HFFc6 (cell line): Measurements from ENCODE around the gene CCDC33. TPM values are rescaled to one million over a fixed set of nuclear protein-coding genes. Genes with fewer than 3 reads are reported as not detected.

Experiments used
- DNase-seq: peaks from one replicate; pipeline ENCODE4 v3.0.0-alpha.2; 2018
- H3K27ac Mint-ChIP-seq: 2 replicates; pipeline ENCODE4 v1.8.0; 2020; ENCODE audit warnings: mild to moderate bottlenecking, mixed read lengths
- H3K27me3 Mint-ChIP-seq: 2 replicates; pipeline ENCODE4 v1.8.0; 2021; ENCODE audit warnings: mild to moderate bottlenecking, moderate library complexity, mixed read lengths; ENCODE audit not compliant: insufficient read depth
- H3K36me3 Mint-ChIP-seq: 2 replicates; pipeline ENCODE4 v1.8.0; 2021; ENCODE audit warnings: low read depth, mixed read lengths
- H3K4me1 Mint-ChIP-seq: 2 replicates; pipeline ENCODE4 v1.8.0; 2020; ENCODE audit warnings: low read depth, mixed read lengths
- H3K4me3 Mint-ChIP-seq: 2 replicates; pipeline ENCODE4 v1.8.0; 2020; ENCODE audit warnings: mild to moderate bottlenecking, moderate library complexity, mixed read lengths
- H3K9me3 Mint-ChIP-seq: 2 replicates; pipeline ENCODE4 v1.8.0; 2020; ENCODE audit warnings: mild to moderate bottlenecking, mixed read lengths
- CTCF ChIP-seq: fragments of 200-600 bp; sonication (generic); IDR thresholded peaks from 2 replicates; pipeline ENCODE4 v1.5.0; 2021; ENCODE audit warnings: antibody characterized with exemption, mild to moderate bottlenecking
- total RNA-seq, 6 experiments: library from RNA; stranded (reverse); fragmentation: NEBNext Ultra II Directional; extraction: Animal tissue kit (Norgen Biotek cat#: 25700); gene quantifications; 2 replicates in 1 of 6; 3 replicates in 5 of 6; pipeline ENCODE4 v1.2.3, GENCODE V29; 2021

Gene CCDC33
- total RNA-seq, 6 experiments from 2014 or later: 0.30 TPM; not detected in 5

- Mint-ChIP-seq H3K9me3 (no peaks in the 10 kb centered on the region), H3K4me1 (peaks cover 74% of the 10 kb centered on the region), H3K36me3 (no peaks in the 10 kb centered on the region), H3K4me3 (peak overlapping the region; percentile 48), H3K27me3 (no peaks in the 10 kb centered on the region; the same call in 1 of the 2 replicates), H3K27ac (peak overlapping the region; percentile 70)
- peak; percentile 73 for DNase-seq
- no peak for TF ChIP-seq CTCF
Measured at GRCh38 chr15:74200412-74200815, 35.7 kb upstream of the CCDC33 start.

- Mint-ChIP-seq H3K9me3 (no peaks in the 10 kb centered on the region), H3K4me1 (peaks cover 70% of the 10 kb centered on the region), H3K27me3 (no peaks in the 10 kb centered on the region; the same call in 1 of the 2 replicates), H3K36me3 (no peaks in the 10 kb centered on the region), H3K27ac (peak overlapping the region; percentile 70), H3K4me3 (peak overlapping the region; percentile 48)
- no peak for DNase-seq
- TF ChIP-seq CTCF: no peak
Measured at GRCh38 chr15:74200871-74201419, 35.2 kb upstream of the CCDC33 start.

GRCh38 chr15:74201710-74202420 is 34.3 kb upstream of the CCDC33 start:
- DNase-seq: no peak
- Mint-ChIP-seq H3K9me3 (no peaks in the 10 kb centered on the region), H3K4me3 (peak overlapping the region; percentile 66), H3K36me3 (no peaks in the 10 kb centered on the region), H3K27me3 (no peaks in the 10 kb centered on the region; the same call in 1 of the 2 replicates), H3K27ac (peak overlapping the region; percentile 71), H3K4me1 (peaks cover 60% of the 10 kb centered on the region)
- TF ChIP-seq CTCF: no peak

GRCh38 chr15:74202452-74203401 is 33.4 kb upstream of the CCDC33 start, which contains the start of gene STRA6:
Gene STRA6, minus strand, starts transcription at chr15:74202787. Its CDS starts 520 bp downstream, at chr15:74202267.
- 0 out of 2 replicates have a peak, but pooled peaks have one; percentile 7 for TF ChIP-seq CTCF
- peaks cover 58% of the 10 kb centered on the region for H3K4me1 Mint-ChIP-seq
- no peaks in the 10 kb centered on the region; the same call in 1 of the 2 replicates for H3K27me3 Mint-ChIP-seq
- no peaks in the 10 kb centered on the region for H3K36me3 Mint-ChIP-seq
- peak; percentile 45 for DNase-seq
- H3K27ac Mint-ChIP-seq: peak within 1 kb of the TSS; percentile 71
- peak within 1 kb of the TSS; percentile 66 for H3K4me3 Mint-ChIP-seq
- H3K9me3 Mint-ChIP-seq: no peaks in the 10 kb centered on the region

GRCh38 chr15:74203914-74204431 is 32.2 kb upstream of the CCDC33 start:
- Mint-ChIP-seq H3K9me3 (no peaks in the 10 kb centered on the region), H3K4me1 (peaks cover 56% of the 10 kb centered on the region), H3K27me3 (no peaks in the 10 kb centered on the region; the same call in 1 of the 2 replicates), H3K4me3 (peak overlapping the region; percentile 66; the same call in 1 of the 2 replicates), H3K36me3 (no peaks in the 10 kb centered on the region), H3K27ac (peak overlapping the region; percentile 57)
- TF ChIP-seq CTCF: no peak
- peak; percentile 56 for DNase-seq
